NCI-H2227 (cell line): ENCODE results near the gene VENTX.

Experiments
- DNase-seq: peaks from one replicate; lab custom pipeline; 2025; ENCODE audit not compliant: unreplicated experiment; lab: John Stamatoyannopoulos, UW

Gene VENTX

DNA sequence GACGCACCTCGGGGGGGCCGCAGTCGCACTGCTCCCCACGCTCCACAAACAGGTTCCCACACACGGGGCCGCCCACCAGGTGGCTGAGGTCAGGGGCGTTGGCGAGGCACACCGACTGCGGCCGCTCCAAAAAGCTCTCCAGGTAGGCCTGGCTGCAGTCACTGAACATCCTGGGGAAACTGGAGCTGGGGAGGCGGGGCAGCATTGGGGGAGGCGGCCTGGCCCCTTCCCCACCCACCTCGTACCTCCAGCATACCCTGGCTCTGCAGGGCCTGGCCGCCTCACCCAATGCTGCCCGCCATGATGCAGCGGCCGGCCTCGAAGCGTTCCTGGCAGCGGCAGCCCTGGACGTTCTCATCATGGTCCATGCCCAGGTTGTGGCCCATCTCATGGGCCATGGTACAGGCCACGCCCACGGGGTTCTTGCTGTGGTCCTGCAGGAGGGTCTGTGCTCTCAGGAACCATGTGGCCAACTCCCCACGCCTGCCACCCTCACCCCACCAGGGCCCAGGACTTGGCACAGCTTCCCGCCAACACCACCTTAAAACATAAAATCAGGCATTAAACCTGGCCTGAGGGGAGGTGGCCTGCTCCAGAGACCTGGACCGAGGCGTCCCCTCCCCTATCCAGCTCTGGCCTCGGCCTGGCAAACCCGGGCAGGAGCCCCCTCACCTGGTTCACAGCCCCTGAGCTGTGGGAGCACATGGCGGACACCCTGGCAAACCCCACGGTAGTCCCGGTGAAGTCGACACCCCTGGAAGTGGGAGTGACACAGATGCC lies 34.1 kb downstream of the VENTX start:
- DNase-seq = no peak

DNA sequence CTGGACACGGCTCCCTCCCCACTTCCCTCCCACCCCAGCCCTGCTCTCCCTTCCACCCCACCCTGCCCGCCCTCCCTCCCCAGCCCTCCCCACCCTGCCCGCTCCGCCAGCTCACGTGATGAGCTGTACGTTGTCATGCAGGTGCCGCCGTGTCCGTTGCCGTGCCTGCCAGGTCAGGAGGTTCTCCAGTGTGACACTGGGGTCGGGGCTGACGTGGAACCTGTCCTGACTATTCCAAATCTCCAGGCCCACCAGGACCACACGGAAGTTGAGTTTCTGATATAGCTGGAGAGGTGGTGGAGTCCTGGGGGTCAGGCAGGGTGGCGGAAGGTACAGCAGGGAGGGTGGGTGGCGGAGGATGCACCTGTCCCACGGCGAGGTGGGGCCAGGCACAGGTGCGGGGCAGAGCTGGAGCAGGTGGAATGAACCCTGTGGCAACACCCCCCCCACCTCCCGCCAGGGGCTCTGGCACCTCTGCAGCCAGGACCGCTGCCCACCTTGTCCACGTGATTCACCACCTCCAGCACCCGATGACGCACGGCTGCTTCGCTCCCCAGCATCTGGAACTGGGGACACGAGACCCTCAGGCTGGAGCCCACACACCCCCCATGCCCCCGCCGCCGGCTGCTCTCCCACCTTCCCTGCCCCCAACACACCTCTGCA lies 34.8 kb downstream of the VENTX start:
- DNase-seq = no peak

DNA sequence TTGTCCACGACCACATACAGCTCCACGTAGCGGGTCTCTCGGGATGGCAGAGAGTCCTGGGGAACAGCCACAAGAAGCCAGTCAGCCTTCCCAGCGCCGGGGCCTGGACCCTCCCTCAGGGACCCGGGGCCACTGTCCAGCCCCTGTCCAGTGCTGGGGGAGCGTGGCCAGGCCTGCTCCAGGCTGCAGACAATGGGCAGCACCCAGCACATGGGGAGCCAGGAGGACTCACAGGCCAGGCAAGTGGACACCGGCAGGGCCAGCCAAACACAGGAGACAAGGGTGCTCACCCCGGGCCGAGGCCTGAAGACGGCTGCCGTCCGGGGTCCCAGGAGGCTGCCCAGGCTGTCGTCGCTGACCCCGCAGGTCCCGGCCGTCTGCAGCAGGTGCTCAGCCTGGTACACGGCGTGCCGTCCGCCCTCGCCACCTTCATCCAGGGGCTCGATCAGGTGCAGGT lies 35.3 kb downstream of the VENTX start:
- no peak for DNase-seq

DNA sequence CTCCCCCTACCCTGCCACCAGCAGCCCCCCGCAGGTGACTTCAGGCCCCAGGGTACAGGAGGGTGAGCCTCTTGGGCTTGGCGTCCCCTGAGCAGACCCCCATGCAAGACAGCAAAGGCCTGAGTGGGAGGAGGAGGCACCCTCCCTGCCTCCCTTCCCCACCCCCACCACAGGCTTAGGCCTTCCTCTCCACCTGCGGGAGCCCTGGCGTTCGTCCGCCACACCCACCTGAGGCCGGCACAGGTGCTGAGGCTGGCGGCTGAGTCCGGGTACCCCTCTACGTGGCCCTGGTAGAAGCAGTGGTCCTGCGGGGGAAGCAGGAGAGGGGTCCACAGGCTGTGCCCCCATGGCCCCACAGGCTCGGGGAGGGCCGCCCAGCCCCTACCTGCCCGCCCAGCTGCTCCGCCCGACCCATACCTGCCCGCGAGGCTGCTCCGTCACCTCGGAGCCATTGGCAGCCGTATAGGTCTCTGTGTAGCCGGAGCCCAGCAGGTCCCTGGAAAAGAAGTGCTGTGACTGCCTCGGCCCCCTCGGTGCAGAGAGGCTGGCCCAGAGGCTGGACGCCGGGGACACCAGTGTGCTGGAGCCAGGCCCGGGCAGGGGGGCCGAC lies 36.0 kb downstream of the VENTX start:
- DNase-seq = no peak

DNA sequence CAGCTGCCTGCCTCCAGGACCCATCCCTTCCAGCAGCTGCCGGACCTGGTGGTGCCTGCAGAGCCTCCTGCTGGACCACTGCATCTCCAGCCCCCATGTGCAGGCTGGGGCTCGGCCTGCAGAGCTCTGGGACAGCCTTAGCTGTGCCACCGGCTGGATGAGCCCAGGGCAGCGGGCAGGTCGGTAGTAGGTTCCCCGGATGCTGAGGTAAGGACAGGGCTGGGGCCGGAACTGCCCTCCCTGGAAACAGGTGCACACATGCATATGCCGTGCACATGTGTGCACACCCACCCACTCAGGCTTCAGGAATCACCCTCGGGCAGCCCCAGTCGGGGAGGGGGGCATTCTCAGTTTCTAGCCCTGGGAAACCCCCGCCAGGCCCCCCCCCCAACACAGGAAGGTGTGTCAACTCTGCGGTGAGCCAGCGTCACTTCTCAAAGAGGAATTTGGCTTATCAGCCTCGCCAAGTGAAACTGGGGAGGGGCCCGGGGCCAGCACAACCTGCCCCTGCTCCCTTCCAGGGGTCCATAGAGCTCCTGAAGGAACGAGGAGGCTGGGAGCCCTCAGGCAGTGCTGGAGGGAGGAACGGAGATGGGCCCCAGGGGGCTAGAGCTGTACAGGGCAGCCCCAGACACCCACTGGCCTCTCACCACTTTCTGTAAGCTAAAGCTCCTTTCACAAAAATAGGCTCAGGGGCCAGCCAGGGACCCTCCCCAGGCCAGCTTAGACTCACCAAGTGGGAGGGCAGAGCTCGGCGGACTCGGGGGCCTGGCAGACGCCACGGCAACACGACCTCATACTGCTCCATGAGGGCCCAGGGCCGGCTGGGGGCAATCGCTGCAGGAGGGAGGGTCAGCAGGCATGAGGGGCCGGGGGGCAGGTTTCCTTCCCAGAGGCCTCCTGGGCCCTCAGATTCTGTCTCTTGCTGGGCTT lies 37.4 kb downstream of the VENTX start:
- no peak for DNase-seq

- DNase-seq = no peak
Observed at GRCh38 chr10:133275684-133276092, 38.0 kb downstream of the VENTX start.

DNA sequence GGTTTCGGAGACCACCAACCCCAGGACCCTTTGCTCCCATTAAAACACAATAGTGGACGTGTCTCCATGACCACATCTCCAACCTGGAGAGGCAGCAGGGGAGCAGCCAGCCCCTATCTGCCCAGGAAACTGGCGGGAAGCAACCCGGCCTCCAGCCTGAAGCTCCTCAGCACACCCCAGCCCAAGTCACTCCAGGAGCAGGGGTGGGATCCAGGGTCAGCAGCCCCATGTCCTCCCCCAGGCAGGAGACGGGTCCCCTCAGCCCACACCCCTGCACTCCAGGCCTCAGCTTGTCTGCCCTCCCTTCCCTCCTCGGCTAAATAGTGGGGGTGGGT lies 38.4 kb downstream of the VENTX start:
- DNase-seq = no peak

DNA sequence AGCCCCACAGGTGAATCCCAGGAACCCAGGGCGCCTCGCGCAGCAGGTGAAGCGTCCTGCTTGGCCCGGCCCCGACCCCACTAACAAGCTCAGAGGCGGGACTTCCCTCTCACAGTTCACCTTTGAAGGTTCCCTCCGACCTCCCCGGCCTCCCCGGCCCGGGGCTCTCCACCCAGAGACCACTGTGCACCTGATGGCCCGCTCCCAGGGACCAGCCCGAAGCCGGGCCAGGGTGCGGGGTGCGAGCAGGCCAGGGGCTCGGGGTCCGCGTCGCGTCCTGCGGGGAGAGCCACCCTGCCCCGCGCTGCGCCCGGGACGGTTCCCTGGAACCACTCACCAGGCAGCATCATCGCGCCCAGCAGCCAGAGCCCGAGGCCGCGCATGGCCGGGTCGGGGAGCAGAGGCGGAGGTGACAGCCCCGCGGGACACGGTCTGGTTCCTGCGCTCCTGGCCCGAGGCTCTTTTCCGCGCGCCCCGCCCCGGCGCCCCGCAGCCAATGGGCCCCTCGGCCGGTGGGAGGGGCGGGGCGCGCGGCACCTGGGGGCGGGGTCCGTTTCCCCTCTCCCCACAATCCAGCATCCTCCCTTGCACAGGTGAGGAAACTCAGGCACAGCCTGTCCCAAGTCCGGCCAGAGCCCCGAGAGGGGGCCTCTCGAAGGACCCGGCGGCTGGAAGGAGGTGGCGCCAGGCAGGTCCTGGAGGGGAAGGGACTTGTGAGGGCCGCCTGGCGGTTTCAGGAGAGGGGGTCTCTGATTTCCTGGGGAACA lies 39.0 kb downstream of the VENTX start, which contains the start of gene ADAM8:
Gene ADAM8 (minus strand): TSS at position 434 of the 767 bp plus-strand sequence. CDS start 51 bp downstream, at position 383.
- no peak for DNase-seq

- no peak for DNase-seq
Observed at GRCh38 chr10:133277277-133277992, 39.8 kb downstream of the VENTX start.

DNA sequence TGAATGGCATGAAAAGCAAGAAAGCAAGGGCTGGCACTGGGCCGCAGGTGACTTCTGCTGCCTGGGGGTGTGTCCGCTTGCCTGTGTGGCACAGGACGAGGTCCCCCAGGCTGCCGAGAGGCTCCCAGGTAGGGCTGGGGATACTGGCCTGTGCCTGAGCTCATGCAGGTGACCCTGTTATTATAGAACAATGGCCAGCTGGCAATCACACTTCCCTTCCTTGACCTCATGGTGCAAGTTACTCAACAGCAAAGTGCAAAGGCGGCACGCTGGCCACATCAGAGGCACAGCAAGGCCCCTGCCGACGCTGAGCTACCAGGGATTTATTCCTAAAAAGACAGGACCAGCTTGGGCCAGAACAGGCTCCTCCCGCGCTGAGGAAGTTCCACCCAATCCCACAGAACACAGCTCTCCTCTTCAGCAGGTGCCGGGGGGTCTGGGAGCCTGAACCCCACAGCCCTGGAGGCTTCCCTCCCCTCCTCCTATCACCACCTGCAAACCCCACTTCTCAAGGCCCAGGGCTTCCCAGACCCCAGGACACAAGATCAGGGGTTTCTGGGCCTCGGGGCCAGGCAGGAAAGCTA lies 40.4 kb downstream of the VENTX start:
- no peak for DNase-seq

- no peak for DNase-seq
Observed at GRCh38 chr10:133278577-133279265, 41.1 kb downstream of the VENTX start.

GRCh38 chr10:133279326-133280226 lies 41.9 kb downstream of the VENTX start:
- no peak for DNase-seq

GRCh38 chr10:133280391-133281059 lies 42.9 kb downstream of the VENTX start:
- DNase-seq = no peak

DNA sequence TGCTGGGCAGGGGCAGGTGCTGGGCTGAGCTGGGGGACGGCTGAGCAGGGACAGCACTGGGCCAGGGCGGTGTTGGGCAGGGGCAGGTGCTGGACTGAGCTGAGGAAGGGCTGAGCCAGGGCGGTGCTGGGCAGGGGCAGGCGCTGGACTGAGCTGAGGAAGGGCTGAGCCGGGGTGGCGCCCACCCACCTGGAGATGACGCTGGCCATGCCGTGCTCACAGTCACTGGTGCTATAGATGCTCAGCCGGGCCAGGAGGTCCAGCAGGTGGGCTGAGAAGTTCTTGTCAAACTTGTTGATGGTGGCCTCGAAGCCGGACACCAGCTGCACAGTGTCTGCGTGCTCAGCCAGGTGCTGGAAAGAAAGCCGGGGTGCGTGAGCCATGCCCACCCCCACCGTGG lies 43.4 kb downstream of the VENTX start:
- no peak for DNase-seq

DNA sequence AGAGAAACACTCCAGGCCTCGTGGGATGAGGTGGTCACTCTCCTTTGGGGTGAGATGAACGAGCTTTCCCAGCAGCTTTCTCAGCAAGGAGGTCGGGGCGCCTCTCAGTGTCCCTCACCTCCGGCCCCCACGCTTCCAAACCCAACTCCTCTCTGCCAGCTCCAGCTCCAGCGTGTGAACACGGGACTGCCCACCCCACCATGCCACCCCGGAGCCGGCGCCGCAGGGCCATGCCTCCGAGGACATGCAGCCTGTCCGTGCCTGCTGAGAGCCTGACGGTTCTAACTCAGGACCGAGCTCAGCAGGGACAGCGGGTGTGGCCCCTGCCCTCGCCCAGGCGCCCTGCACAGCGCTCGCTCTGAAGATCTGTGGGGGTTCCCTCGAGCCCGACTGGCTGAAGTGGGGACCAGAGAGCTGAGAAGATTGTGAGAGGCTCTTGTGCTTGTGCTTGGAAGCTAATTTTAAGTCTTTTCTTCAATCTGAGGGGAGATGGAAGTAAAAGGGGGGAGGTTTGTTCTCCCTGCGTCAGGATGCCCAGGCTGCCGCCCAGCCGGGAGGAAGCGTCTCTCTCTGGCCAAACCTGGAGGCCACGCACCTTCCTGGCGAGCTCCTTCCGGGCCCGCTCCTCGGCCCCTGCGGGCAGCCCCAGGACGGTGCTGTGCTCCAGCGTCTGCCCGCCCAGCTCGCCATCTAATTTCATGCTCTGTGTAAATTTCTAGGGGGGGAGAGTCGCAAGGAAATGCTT lies 44.1 kb downstream of the VENTX start:
- no peak for DNase-seq

- DNase-seq = no peak
Observed at GRCh38 chr10:133282846-133283390, 45.3 kb downstream of the VENTX start.
